Subcutaneous adipose tissue (tissue), 4 donors: ENCODE measurements around the gene SIK2. TPM values are rescaled to one million over a fixed set of nuclear protein-coding genes. Genes with fewer than 3 reads are reported as not detected.

ENCODE experiments used
- total RNA-seq, 4 donors: library from RNA; depleted of rRNA; stranded (reverse); fragments of >200 nt; gene quantifications; one replicate each; pipeline ENCODE4 v1.1.0, GENCODE V29; 2016
- TF ChIP-seq, protein P1 (sequence below): fragments of 450-650 bp; IDR thresholded peaks from one replicate; pipeline ENCODE4 v1.5.1; 2016; ENCODE audit warnings: low read depth, mild to moderate bottlenecking, control low read depth, antibody characterized with exemption, moderate library complexity

The SIK2 gene
- total RNA-seq, 4 donors from 2014 or later: 75.8 to 113 (median 101) TPM

GRCh38 chr11:111676878-111677585 lies 74.8 kb downstream of the SIK2 start:
- TF ChIP-seq, protein P1, sequence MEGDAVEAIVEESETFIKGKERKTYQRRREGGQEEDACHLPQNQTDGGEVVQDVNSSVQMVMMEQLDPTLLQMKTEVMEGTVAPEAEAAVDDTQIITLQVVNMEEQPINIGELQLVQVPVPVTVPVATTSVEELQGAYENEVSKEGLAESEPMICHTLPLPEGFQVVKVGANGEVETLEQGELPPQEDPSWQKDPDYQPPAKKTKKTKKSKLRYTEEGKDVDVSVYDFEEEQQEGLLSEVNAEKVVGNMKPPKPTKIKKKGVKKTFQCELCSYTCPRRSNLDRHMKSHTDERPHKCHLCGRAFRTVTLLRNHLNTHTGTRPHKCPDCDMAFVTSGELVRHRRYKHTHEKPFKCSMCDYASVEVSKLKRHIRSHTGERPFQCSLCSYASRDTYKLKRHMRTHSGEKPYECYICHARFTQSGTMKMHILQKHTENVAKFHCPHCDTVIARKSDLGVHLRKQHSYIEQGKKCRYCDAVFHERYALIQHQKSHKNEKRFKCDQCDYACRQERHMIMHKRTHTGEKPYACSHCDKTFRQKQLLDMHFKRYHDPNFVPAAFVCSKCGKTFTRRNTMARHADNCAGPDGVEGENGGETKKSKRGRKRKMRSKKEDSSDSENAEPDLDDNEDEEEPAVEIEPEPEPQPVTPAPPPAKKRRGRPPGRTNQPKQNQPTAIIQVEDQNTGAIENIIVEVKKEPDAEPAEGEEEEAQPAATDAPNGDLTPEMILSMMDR: no peak

GRCh38 chr11:111680486-111681175 lies 78.4 kb downstream of the SIK2 start:
- TF ChIP-seq, protein P1: no peak

DNA sequence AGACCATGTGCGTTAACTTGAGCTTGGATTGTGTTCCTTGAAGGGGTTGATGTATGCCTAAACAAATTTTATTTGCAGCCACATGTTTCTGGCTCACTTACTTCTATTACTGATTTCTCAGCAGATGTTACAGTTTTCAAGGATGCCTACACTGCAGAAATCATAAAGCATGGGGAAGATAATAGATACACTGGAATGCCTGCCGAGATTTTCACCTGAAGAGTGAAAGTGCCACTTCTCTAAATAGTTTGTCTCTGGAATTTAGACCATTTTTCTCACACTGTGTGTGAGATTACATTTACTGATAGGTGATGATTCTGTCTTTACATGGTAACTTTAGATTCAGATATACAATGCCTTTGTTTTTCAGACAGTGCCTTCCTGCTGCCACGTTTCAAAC lies 81.6 kb downstream of the SIK2 start:
- TF ChIP-seq, protein P1: no peak

- TF ChIP-seq, protein P1: no peak
Observed at GRCh38 chr11:111684251-111684650, 82.0 kb downstream of the SIK2 start.

DNA sequence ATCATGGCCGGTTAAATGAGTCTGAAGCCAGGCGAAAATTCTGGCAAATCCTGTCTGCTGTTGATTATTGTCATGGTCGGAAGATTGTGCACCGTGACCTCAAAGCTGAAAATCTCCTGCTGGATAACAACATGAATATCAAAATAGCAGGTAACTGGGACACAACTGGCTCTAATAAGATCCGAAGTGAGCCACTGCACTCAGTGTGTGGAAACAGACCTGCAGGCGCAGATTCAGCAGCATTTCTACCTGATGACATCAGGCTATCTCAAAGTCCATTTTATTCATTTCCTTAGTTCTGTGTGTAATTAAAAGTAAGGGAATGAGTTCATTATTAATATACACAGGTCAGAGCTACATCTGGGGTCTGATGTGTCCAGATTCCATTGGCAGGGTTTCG lies 85.8 kb downstream of the SIK2 start:
- TF ChIP-seq, protein P1: no peak

DNA sequence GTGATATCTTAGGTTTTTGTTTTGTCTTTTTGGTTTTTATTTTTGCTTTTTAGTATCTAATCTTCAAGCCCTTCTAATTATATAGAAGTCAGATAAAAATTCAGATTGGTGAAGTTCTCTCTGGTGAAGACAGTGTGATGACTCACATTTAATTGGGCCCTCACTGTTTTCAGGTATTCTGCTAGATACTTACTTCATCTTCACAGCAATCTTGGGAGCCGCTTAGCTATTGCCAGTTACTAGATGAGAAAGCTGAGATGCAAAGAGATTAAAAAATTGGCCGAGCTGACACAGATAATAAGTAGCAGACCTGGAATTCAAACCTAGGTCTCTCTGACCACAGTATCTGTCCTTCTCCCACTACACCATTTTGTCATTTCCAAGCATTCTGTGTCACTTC lies 88.9 kb downstream of the SIK2 start:
- TF ChIP-seq, protein P1: no peak

DNA sequence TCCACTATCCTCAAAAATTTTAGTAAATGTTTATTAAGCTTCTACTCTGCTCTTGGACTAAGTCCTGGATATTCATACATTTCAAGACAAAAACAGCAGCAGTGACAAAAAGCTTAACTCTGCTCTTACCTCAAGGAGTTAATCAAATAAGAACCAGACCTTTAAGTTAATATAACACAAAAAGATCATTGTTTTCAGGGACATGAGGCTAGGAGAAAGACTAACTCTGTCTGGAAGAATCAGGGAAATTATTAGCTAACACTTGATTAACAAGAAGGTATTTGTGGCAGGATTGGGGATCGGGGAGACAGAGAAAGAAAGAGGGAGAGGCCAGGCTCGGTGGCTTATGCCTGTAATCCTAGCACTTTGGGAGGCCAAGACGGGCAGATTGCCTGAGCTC lies 89.5 kb downstream of the SIK2 start:
- TF ChIP-seq, protein P1: no peak
